Posterior cingulate gyrus (tissue), 11 donors: ENCODE results near the gene NFATC2.

Experiments used
- DNase-seq, 10 donors: peaks; one replicate each; pipeline versions ENCODE4 v3.0.0 to v3.0.0-alpha.2; 2020 to 2021; ENCODE audit warnings: mixed read lengths in 3 of 10
- intact Hi-C: fragments of 100-400 bp; cut with DNase I; formaldehyde crosslinking; loops from one replicate; pipeline ENCODE4 v1.15.1; 2023

Gene NFATC2

GRCh38 chr20:51523276-51524013, 19.1 kb downstream of the NFATC2 start:
- intact Hi-C loops = no loop called here
- DNase-seq = peak in 1 of 10 donors; percentile 73

DNA sequence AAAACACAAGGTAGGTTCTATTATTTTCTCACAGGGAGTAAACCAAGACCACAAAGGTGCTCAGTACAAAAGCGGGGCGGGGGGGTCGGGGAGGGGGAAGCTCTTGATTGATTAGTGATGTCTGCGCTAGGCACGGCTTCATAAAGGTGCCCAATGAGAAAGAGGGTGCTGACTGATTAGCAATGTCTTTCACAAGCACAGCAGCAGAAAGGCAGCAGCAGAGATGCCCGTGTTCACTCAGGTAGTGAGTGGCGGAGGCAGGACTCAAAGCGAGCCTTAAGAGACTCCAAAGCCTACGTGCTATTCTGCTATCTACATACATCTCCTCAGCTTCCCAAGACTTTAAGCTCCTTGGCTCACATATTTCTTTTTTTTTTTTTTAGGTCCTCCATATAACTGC, 20.3 kb downstream of the NFATC2 start:
- intact Hi-C loops = no loop called here
- no peak for DNase-seq

DNA sequence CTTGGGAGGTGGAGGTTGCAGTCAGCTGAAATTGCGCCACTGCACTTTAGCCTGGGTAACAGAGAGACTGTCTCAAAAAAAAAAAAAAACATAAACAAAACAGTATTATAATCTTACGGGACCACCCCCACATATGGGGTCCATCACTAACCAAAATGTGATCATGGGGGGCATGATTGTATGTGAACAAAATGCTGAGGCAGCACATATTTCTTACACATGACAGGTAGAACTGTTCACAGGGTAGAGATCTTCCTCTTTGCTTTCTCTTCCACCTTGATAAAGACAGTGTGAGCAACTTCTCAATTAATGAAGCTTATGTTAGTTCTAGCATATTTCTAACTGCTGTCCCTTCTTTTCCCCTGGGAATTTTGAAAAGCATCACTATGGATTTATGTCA, 24.7 kb downstream of the NFATC2 start:
- intact Hi-C loops = no loop called here
- DNase-seq = no peak

- intact Hi-C loops = no loop called here
- DNase-seq = no peak
These were observed 25.7 kb downstream of the NFATC2 start for GRCh38 chr20:51516855-51517254.

GRCh38 chr20:51514836-51515235, 27.7 kb downstream of the NFATC2 start:
- intact Hi-C loops = no loop called here
- no peak for DNase-seq

DNA sequence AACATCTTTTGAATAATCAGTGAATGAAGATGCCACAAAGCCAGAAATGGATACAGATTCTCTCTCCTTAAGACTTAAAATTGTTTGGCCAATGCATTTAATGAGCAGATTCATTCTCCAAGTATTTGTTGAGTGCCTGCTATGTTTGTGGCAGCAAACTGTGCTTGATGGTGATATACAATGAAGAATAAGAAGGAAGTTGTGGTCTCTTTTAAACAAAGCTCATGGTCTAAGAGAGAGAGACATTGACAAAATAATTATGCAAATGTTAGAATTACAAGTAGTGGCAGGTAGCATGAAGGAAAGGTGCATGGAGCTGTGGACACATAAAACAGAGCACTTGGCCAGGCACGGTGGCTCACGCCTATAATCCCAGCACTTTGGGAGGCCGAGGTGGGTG, 28.3 kb downstream of the NFATC2 start:
- intact Hi-C loops = no loop called here
- no peak for DNase-seq

DNA sequence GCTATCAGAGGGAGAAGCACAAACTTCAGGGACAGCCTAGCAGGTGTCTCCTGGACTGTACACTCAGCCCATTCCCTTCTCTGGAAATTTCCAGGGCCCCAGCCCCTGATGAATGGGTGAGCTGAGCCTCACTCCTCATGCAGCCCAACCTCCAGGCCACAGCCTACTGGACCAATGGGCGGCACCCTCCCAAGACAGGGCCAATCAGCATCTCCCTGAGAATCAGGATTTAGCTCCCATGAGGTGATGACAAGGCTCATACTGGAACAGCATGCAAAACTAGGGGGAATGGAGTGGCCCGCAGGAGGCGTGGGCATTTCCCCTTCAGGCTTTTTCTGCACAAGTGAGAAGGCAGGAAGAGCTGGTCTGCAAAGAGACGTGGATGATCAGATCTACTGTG, 29.0 kb downstream of the NFATC2 start:
- DNase-seq = peak in 1 of 10 donors; percentile 43
- intact Hi-C loops = no loop called here

DNA sequence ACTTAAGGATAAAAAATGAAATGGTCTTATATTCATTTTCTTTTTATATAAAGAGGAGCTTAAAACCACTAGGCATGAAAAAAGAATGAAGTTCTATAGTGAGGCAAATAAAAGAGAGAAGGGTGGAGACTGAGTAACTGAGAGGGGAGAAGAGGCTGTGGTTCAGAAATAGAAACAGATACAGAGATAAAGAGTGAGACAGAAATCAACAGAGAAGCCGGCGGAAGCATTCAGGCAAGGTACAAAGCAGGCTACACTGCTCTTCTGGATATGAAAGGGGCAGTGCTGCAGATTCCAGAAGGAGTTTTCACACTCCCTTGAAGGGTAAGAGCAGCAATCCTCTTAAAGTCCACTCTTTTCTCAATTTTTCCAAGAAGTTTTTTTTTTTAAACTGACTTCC, 29.9 kb downstream of the NFATC2 start:
- no peak for DNase-seq
- intact Hi-C loops = no loop called here

- DNase-seq = peak in 1 of 10 donors; percentile 49
- intact Hi-C loops = no loop called here
These were observed 30.5 kb downstream of the NFATC2 start for GRCh38 chr20:51511861-51512619.

DNA sequence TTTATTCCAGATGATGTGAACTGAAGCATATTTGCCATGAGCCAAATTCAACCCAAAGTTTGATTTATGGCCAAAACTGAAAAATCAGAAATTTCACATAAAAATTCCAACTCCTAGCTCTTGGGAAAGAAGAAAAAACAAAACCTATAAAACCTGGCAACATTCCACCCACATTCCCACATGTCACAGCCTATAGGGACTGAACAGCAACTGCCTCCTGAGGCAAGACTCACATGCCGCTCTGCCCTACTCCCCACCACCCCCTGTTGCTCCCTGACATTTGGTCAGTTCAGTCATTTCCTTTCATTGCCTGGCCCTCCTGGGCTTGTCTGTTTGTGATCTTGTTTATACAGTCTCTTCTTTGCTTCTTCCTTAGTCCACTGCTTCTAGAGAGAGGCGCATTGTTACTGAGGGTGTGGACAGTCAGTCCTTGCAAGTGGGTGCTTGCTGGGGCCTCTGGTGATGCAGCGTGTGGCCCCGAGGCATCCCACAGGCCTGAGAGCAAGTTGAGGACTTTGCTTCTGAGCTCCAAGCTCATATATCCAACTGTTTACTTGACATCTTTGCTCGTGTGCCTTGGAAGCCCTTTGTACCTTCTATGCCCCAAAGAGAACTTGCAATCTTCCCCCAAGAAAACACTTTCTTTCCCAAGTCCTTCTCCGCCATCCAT, 31.4 kb downstream of the NFATC2 start:
- DNase-seq = peak in 1 of 10 donors; percentile 44
- intact Hi-C loops = no loop called here

DNA sequence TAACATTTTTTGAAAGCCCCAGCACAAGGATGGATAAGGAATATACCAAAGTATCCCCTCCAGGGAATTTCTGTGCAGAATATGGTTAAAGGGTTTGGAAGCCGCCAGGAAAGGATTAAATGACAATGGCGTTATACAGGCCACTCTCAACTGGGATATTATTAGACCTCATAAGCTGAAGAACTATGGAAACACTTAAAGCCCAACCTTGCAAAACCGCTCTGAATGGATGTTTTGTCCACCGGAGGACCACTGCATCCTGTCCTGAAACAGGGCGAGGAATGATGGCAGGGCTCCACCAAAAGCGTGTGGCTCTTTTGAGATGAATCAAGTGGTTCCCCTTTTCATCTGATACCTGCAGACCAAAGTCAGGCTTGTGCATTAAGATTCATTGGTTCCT, 32.4 kb downstream of the NFATC2 start:
- intact Hi-C loops = no loop called here
- no peak for DNase-seq

GRCh38 chr20:51509208-51509607, 33.3 kb downstream of the NFATC2 start:
- intact Hi-C loops = no loop called here
- DNase-seq = peak in 1 of 10 donors; percentile 22

DNA sequence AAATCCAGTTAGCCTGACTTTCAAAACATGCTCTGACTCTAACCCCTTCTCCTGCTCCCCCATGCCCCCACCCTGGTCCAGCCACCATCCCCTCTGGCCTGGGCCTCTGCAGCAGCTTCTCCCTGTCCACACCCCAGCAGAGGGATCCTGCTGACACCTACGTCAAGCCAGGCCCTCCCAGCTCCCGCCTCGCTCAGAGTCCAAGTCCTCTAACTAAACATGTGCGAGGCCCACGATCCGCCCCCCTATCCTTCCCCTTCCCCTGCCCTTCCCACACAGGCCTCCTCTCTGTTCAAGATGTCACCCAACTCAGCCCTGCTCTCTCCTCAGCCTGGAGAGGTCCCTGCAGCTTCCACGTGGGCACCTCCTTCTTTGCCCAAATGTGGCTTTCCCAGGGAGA, 33.7 kb downstream of the NFATC2 start:
- DNase-seq = peak in 2 of 10 donors; percentile 51 to 52
- intact Hi-C loops = no loop called here

DNA sequence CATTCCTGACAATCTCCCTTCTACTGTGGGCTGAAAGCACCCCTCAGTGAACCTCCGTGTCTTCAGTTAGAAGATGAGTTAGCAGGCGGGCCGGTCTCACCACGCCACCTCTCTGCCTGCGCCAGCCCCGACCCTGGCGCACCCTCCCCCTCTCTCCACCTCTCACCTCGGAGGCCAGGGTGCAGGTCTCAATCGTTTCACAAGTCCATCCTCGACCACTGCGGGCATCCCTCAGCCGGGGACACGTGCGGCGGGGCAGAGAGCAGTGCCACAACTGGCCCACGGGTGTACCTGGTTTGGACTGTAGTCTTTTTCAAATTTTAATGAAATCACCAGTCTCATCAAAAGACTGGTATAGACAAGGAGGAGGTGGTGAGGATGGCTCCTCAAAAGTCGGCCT, 34.4 kb downstream of the NFATC2 start:
- peak in 2 of 10 donors; percentile 48 to 74 for DNase-seq
- intact Hi-C loops = no loop called here

DNA sequence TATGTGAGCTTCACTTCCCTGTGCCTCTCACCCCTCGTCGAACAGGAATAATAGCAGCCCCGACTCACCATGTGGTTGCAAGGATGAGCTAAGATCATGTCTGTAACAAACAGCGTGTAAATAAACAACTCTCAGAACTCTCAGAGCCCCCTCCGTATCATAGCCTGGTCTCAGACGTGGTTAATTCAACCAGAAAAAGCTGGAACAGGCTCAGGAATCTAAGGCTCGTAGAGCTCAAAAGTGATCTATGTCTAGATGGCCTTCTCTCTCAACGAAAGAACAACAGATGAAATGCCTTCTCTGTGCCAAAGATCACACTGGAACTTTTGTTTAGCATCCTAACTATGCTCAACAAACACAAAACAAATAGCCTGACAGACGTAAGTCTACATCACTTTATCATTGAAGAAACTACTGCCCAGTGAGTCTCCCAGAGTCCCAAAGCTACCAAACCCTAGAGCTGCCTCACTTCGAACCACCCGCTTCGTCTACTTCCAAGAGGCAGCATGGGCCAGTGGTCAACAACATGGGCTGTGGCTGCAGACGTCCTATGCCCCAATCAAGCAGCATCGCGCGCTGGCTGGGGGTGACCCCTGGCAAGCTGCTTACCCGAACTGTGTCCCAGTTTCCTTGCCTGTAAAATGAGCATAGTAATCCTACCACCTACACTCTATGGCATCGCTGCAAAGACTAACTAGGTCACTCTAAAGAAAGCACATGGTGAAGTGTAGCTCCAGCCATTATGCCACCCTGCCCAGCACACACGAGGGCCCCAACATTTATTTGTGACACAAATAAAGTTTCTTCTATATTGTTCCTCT, 35.1 kb downstream of the NFATC2 start:
- peak in 2 of 10 donors; percentile 63 to 83 for DNase-seq
- intact Hi-C loops = no loop called here

DNA sequence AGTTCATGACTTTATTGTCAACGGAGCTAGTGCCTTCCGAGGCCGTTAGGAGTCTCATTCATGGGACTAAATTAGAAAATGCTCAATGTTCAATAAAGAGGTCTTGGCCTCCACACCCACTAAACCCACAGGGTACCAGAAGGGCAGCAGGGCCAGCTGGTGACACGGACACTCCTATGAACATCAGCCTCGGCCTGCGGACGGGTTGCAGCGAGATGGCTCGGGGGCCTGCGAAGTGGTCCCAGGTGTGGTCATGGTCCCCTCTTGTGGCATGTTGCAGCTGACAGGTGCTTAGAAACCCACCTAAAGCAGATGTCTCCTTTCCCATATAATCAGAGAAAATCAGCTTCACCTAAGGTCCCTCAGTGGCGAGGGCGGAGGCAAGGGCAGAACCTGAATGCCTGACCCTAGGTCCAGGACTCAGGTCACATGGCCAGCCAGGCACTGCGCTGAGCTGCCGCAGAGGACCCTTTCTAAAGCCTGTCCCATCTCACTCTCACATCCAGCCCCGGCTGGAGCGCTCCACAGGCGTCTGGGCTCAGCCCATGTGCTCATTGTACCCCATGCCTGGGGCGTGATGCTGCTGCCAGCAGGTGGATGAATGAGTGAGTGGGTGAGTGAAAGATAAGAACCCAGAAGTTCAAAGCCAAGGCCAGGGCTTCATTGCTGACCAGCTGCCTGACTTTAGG, 35.8 kb downstream of the NFATC2 start:
- DNase-seq = peak in 2 of 10 donors; percentile 56 to 66
- intact Hi-C loops = no loop called here

DNA sequence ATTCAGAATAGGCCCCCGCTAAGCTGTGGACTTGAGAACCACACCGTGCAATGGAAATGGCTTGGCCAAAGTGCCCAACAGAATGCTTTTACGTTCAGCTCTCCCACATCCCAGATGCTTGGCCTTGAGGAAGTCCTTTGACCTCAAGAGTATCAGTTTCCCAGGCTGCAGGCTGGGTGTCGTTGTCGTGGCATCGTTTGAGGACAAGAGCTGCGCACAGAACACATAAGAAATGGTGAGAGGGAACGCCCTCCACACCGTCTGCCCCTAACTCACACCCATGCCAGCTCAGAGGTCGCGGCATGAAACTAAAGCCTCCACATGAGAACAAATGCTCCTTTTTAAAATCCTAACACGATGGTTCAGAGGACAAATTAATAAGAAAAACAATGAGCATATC, 37.0 kb downstream of the NFATC2 start:
- intact Hi-C loops = no loop called here
- peak in 1 of 10 donors; percentile 32 for DNase-seq

DNA sequence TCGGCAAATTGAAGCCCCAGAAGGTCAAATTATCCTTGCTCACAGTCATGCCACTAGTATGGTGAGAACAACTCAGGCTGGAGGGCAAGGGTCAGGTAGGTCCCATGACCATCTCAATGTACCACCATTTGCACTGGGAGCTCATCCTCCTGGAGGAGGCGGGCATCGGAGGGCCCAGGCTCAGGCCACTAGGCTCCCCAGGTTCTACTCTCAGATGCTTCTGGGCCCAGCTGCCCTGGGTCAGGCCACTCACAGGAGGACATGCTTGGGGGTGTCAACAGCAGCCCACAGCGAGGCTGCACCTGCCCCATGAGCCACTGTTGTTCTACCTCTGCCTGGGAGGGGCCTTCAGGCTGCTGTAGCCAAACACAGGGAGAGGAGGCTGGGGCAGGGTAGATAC, 39.1 kb downstream of the NFATC2 start:
- intact Hi-C loops = no loop called here
- DNase-seq = peak in 1 of 10 donors; percentile 46

GRCh38 chr20:51500936-51501335, 41.6 kb downstream of the NFATC2 start:
- intact Hi-C loops = no loop called here
- no peak for DNase-seq

- intact Hi-C loops = no loop called here
- DNase-seq = no peak
These were observed 42.2 kb downstream of the NFATC2 start for GRCh38 chr20:51500311-51500710.
